Umbilical cord (tissue), 2 donors: ENCODE data around the gene ZNF75A. TPM values are rescaled to one million over a fixed set of nuclear protein-coding genes. Genes with fewer than 3 reads are reported as not detected.
"Not testable (repeated sequence)": the region's sequence is repeated elsewhere in the genome, so short reads cannot be mapped to it uniquely, and the experiment has no call there.

Experiments
- DNase-seq: peaks from one replicate; pipeline ENCODE4 v3.0.0-alpha.2; 2015; ENCODE audit warnings: low spot score
- total RNA-seq: library from RNA; depleted of rRNA; stranded (reverse); fragments of >200 nt; gene quantifications from one replicate; pipeline ENCODE4 v1.2.3, GENCODE V29; 2014; ENCODE audit warnings: low replicate concordance; ENCODE audit not compliant: insufficient read depth

The ZNF75A gene
- 28.4 TPM for total RNA-seq

DNA sequence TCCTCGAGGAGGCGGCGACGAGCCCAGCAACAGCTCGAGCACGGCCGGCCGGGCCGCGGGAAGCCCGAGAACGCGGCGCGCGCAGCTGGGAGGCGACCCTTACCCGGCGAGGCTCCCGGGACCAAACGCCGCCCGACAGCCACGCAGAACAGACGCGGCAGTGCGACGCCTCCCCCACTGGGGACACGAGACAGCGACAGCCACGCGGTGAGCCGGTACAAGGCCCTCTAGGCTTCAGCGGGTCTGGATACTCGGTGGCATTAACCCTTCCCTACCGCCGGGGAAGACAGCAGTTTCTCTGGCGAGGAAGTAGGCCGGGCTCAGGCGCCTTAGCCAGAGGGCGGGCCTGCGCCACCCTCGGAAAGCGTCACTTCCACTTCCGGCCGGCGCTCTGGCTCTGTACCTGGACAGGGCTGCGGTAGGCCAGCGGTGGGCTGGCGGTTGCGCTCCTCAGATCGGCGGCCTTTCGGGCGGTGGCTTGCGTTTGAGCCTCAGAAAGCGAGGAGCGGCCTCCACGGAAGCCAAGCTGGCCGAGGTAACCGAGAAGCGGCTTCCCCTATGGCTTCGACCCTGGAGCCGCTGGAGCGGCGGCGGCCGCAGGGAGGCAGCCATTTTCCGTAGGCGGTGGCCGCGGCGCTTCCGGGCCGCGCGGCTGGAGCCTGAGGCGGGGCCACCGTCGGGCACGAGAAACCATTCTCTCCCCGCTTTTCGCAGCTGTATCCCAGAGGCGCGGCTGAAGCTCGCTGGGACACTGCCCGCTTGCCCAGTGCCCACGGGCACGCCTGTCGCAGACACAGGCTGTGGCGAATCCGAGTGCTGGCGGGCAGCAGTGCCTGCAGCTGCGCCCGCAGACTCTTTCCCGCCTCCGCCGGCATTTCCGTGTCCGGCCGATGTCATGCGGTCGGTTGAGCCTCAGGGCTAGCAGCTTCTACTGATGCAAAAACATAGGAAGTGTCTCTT is at the start of gene ZNF75A, which contains the start of gene TIGD7:
TSS of gene ZNF75A (plus strand) at position 389 of the 960 bp plus-strand sequence. CDS start 2,932 bp downstream, outside the sequence.
TSS of gene TIGD7 (minus strand) at position 322 of the 960 bp plus-strand sequence. CDS start 4,816 bp downstream, outside the sequence.
- peak; percentile 95 for DNase-seq

DNA sequence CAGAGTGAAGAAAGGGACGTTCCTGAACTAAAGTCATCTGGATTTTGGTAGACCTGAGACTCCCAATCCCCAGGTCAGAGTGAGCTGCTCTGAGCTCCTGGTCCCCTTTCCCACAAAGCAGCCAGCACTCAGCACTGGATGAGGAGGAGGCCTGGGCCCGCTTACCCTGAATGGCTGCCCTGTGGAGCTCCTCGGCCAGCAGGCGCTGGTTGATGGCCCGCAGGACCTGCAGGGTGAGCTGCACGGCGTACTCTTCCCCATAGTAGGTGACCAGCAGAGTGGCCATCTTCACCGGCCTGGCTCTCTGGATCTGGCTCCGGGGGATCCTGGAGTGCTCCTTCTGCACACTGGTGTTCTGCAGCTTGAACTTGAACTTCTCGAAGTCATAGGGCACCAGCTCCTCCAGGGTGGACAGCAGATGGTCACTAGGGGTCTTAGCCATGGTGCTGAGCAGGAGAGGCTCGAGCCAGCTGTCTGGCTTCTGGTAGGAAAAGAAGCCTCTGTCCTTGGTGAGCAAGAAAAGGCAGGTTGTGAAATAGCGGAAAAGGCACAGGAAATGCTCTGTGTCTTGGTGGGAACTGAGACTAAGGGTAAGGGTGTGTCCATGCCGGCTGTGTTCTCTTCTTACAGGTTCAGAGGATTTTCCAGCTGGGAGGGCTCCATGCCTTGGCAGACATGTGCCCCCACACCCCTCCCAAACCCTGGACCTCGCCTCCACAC is 49.0 kb upstream of the ZNF75A start, which contains the start of gene MEFV:
TSS of gene MEFV (minus strand) at position 488 of the 720 bp plus-strand sequence. CDS start at position 442, 46 bp downstream.
- DNase-seq, result peak; percentile 23

GRCh38 chr16:3256866-3257465 is 48.3 kb upstream of the ZNF75A start:
- DNase-seq, result no peak

GRCh38 chr16:3259836-3260235 is 45.5 kb upstream of the ZNF75A start:
- no peak for DNase-seq

- no peak for DNase-seq
These were observed 42.8 kb upstream of the ZNF75A start for GRCh38 chr16:3262517-3262916.

GRCh38 chr16:3264137-3265036 is 40.9 kb upstream of the ZNF75A start:
- DNase-seq, result peak; percentile 99

DNA sequence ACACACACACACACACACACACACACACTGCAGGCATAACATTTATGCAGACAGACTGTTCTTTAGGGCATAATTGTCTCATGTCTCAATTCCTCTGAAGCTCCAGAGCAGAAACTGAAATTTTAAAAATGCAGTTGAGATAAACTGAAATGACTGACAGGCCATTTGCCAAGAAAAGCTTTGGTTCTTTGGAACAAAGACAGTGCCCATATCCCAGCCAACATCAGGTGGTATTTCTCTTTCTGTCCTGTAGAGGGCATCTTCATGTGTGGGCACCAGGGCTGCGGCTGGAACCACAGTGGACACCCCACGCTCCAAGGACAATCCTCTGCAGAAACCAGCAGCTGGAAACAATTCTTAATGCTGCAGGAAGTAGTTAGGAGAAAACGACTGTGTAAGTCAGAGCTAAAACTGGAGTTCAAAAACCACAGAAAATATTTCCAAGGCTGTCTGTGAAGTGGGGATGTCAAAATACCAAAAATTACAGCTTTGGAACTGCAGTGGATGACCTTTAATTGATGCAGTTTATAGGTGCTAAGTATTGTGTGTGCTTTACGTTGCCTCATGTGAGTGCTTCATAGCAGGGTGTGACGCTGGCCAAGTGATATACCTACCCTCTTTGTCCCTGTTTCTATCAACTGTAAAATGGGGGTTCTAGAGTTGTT is 38.3 kb upstream of the ZNF75A start:
- peak; percentile 14 for DNase-seq

- DNase-seq, result no peak
These were observed 37.0 kb upstream of the ZNF75A start for GRCh38 chr16:3268294-3268693.

DNA sequence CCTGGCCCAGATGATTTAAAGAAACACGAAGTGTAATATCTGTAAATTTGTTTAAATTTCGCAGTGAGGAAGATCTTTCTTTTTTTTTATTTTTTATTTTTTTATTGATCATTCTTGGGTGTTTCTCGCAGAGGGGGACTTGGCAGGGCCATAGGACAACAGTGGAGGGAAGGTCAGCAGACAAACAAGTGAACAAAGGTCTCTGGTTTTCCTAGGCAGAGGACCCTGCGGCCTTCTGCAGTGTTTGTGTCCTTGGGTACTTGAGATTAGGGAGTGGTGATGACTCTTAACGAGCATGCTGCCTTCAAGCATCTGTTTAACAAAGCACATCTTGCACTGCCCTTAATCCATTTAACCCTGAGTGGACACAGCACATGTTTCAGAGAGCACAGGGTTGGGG is 34.6 kb upstream of the ZNF75A start:
- DNase-seq, result not testable (repeated sequence)

DNA sequence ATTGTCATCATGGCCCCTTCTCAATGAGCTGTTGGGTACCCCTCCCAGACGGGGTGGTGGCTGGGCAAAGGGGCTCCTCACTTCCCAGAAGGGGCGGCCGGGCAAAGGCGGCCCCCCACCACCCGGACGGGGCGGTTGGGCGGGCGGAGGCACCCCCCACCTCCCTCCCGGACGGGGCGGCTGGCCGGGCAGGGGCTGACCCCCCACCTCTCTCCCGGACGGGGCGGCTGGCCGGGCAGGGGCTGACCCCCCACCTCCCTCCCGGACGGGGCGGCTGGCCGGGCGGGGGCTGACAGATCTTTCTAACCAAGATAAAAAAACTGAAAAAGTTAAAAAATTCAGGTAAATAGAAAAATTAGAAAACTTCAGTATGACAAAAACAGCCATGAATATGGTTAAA is 34.0 kb upstream of the ZNF75A start:
- not testable (repeated sequence) for DNase-seq

- DNase-seq, result no peak
These were observed 30.8 kb upstream of the ZNF75A start for GRCh38 chr16:3274490-3274889.

DNA sequence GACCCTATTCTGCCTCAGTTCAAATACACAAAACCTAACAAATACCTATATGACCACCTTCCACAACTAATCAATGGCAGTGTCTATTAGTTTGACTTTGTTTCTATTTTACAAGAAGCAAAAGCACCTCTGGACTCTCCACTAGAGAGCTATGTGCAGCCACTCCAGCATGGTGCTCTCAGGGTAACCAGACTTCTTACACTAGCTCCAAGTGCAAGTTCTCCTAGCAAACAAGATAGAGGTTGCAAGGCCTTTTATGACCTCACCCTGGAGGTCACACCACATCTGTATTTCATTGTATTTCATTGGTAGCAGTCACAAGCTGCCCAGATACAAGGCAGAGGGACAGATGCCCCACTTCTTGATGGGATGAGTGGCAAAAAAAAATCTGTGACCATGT is 30.4 kb upstream of the ZNF75A start:
- DNase-seq, result no peak

- no peak for DNase-seq
These were observed 28.6 kb upstream of the ZNF75A start for GRCh38 chr16:3276679-3277078.

GRCh38 chr16:3281222-3281820 is 24.0 kb upstream of the ZNF75A start:
- DNase-seq, result no peak

DNA sequence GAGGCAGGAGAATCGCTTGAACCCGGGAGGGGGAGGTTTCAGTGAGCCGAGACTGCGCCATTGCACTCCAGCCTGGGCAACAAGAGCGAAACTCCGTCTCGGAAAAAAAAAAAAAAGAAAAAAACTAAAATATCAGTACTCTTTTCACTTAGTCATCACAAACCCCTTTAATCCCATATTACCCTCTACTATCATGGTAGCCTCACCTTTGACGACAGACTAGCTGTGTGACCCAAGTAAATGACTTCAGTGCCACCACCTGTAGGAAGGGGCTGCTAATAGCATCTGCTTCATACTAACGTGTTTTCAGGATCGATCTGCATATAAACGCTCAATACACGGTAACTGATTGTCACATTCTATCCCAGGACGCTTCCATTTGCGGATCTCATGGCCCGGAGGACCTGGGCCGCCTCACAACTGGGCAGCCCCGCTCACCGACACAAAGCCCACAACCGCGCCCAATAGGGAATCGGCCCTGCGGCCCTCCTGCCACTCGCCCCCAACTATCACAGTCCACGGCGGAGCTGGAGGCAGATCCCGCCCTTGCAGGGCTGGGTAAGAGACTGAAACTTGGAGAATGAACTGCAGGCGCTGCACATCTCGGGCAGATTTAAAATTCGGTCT is 23.1 kb upstream of the ZNF75A start:
- no peak for DNase-seq

DNA sequence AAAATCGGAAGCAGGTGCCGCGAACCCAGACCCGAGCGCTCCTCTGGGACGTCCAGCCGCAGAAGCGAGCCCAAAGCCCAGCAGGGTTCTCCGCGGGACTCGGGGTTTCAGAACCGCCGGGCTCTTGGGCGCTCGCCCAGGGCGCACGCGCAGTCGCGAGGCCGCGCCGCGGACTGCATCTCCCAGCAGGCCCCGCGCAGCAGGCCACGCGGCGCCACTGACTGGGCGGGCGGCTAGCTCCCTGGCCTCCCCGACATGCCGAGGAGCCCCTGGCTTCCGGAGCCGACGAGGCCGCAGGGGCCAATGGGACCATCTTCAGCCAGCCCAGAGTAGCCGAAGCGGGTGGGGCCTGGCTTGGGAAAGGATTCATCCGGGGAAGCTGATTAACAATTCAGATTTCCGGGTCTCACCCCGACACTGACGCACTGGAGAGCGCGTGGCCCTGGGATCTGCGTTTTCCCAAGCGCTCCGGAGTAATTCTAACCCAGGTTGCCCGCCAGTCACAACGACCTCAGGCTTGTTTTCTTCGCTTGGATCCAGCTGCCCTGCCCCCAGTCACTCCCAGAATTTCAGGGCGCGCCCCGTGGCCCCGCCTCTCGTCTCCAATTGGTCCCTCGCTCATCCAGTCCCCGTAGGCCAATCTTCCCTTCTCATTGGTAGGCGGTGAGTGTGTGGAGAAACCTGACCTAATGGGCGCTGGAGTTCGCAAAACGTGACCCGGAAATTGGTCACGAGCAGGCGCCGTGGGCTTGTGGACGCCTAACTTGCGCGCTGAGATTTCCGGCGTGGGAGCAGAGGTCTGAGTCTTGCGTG is 22.4 kb upstream of the ZNF75A start, which contains the start of gene ZNF263:
TSS of gene ZNF263 (plus strand) at position 762 of the 813 bp plus-strand sequence. CDS start 328 bp downstream, outside the sequence.
- DNase-seq, result peak; percentile 100

DNA sequence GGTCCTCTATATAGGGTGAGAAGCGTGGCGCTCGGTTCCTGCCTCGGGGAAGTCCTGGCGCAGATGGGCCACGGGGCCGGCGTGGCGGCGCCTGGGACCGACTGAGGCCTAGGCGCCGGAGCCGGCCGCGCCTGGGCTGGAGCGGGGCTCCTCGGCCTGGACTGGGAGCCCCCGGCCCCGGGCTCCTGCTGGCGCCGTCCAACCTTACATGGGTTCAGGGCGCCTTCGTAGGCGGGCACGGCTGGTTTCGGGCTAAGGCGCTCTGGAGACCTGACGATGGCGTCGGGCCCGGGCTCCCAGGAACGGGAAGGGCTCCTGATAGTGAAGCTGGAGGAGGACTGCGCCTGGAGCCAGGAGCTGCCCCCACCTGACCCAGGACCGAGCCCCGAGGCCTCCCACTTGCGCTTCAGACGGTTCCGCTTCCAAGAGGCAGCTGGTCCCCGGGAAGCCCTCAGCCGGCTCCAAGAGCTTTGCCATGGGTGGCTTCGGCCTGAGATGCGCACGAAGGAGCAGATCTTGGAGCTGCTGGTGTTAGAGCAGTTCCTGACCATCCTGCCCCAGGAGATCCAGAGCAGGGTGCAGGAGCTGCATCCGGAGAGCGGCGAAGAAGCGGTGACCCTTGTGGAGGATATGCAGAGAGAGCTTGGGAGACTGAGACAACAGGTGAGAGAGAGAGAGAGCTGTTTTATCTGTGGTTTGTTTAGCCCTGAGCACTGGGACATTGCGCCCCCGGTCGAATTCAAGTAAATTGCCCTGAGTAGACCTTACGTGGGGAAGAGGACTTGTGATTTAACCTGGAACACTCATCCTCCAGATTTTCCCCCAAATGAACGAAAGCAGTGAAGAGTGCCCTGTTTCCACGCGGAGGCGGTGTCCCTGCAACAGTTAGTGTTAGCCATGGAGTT is 21.5 kb upstream of the ZNF75A start:
- DNase-seq, result no peak
